SU-DHL-6 (cell line): ENCODE measurements around the gene ZDHHC24.

Source experiments
- H2AFZ ChIP-seq: fragments of 200-600 bp; sonication (generic); 2 replicates; pipeline ENCODE4 v1.6.1; 2014; ENCODE audit warnings: low read depth, mild to moderate bottlenecking, moderate library complexity, mixed read lengths, antibody characterized with exemption, low read length; ENCODE audit not compliant: severe bottlenecking
- H3F3A ChIP-seq: fragments of 200-600 bp; shearing (Covaris generic); 2 replicates; pipeline ENCODE4 v1.6.0; 2016; ENCODE audit warnings: antibody characterized with exemption, mild to moderate bottlenecking; ENCODE audit not compliant: insufficient read depth
- H3K27ac ChIP-seq: fragments of 200-600 bp; sonication (generic); 2 replicates; pipeline ENCODE4 v1.5.1; 2016; ENCODE audit warnings: low read depth, mild to moderate bottlenecking, low read length, moderate library complexity, mixed read lengths
- H3K27me3 ChIP-seq: fragments of 200-600 bp; sonication (generic), shearing (Covaris generic); 2 replicates; pipeline ENCODE4 v1.6.0; 2014; ENCODE audit warnings: mild to moderate bottlenecking, low read length
- H3K36me3 ChIP-seq: fragments of 200-600 bp; sonication (generic); 2 replicates; pipeline ENCODE4 v1.6.1; 2014; ENCODE audit warnings: mild to moderate bottlenecking, low read length, mixed read lengths
- H3K4me2 ChIP-seq: fragments of 300-600, 200-600 bp; shearing (Covaris generic), sonication (generic); 2 replicates; pipeline ENCODE4 v1.6.0; 2014; ENCODE audit warnings: low read length, low read depth, mild to moderate bottlenecking; ENCODE audit not compliant: poor library complexity, severe bottlenecking
- H3K4me3 ChIP-seq: fragments of 200-600 bp; sonication (generic); 2 replicates; pipeline ENCODE4 v1.5.1; 2014; ENCODE audit warnings: antibody characterized with exemption, low read length, mild to moderate bottlenecking, mixed read lengths; ENCODE audit not compliant: insufficient read depth, poor library complexity, severe bottlenecking
- H3K79me2 ChIP-seq: fragments of 200-600 bp; sonication (generic); 2 replicates; pipeline ENCODE4 v1.6.1; 2014; ENCODE audit warnings: mild to moderate bottlenecking, low read length, moderate library complexity; ENCODE audit not compliant: insufficient read depth
- H3K9ac ChIP-seq: fragments of 200-600 bp; sonication (generic); 2 replicates; pipeline ENCODE4 v1.7.0; 2014; ENCODE audit warnings: mild to moderate bottlenecking, low read length
- H3K9me2 ChIP-seq: fragments of 200-600 bp; sonication (generic); replicated peaks from 2 replicates; pipeline ENCODE4 v1.6.1; 2014; ENCODE audit warnings: low read length; ENCODE audit not compliant: insufficient read depth
- H3K9me3 ChIP-seq: fragments of 200-600 bp; sonication (generic); 2 replicates; pipeline ENCODE4 v1.6.1; 2014; ENCODE audit warnings: low read length, mixed read lengths; ENCODE audit not compliant: insufficient read depth
- H4K20me1 ChIP-seq: fragments of 200-600 bp; sonication (generic); 2 replicates; pipeline ENCODE4 v1.6.1; 2014; ENCODE audit warnings: low read depth, mild to moderate bottlenecking, antibody characterized with exemption, low read length, moderate library complexity, mixed read lengths
- CTCF ChIP-seq: fragments of 200-600 bp; sonication (generic); IDR thresholded peaks from one replicate; pipeline ENCODE4 v1.5.1; 2017; ENCODE audit warnings: antibody characterized with exemption, mild to moderate bottlenecking, low read length, moderate library complexity; ENCODE audit not compliant: insufficient read depth, poor library complexity, severe bottlenecking
- EZH2phosphoT487 ChIP-seq: fragments of 200-600 bp; sonication (generic), shearing (Covaris generic); conservative IDR thresholded peaks from 2 replicates; pipeline ENCODE4 v1.6.1; 2018; ENCODE audit warnings: mild to moderate bottlenecking, antibody characterized with exemption, low read length, moderate library complexity, mixed read lengths

The ZDHHC24 gene

DNA sequence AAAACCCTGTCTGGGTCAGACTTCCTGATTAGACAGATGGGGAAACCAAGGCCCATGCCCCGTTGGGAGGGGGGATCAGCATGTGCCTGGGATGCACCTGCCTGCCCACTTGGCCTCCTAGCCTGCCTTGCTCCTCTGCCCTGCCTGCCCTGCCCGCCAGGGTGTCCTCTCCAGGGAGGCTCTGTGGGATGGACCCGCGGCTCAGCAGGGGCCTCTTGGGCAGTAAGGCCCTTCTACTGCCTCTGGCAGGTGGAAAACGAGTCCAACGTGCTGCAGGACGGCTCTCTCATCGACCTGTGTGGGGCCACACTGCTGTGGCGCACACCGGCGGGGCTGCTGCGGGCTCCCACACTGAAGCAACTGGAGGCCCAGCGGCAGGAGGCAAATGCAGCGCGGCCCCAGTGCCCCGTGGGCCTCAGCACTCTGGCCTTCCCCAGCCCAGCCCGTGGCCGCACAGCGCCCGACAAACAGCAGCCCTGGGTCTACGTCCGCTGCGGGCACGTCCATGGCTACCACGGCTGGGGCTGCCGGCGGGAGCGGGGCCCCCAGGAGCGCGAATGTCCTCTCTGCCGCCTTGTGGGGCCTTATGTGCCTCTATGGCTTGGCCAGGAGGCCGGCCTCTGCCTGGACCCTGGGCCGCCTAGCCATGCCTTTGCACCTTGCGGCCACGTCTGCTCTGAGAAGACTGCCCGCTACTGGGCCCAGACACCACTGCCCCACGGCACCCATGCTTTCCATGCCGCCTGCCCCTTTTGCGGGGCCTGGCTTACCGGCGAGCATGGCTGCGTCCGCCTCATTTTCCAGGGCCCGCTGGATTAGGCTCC, 70.3 kb downstream of the ZDHHC24 start:
- Histone ChIP-seq H3K27ac (no peak overlapping the region), H3K9me3 (no peaks in the 10 kb centered on the region), H3K9ac (no peak overlapping the region), H4K20me1 (no peaks in the 10 kb centered on the region), H3K4me3 (no peak overlapping the region), H3K4me2 (no peak overlapping the region), H2AFZ (no peak overlapping the region), H3F3A (no peaks in the 10 kb centered on the region), H3K36me3 (no peaks in the 10 kb centered on the region), H3K79me2 (0 out of 2 replicates have a peak, but pooled peaks cover 4% of the 10 kb centered on the region), H3K9me2 (no peaks in the 10 kb centered on the region), H3K27me3 (no peaks in the 10 kb centered on the region)
- no peak for TF ChIP-seq EZH2phosphoT487
- no peak for TF ChIP-seq CTCF

DNA sequence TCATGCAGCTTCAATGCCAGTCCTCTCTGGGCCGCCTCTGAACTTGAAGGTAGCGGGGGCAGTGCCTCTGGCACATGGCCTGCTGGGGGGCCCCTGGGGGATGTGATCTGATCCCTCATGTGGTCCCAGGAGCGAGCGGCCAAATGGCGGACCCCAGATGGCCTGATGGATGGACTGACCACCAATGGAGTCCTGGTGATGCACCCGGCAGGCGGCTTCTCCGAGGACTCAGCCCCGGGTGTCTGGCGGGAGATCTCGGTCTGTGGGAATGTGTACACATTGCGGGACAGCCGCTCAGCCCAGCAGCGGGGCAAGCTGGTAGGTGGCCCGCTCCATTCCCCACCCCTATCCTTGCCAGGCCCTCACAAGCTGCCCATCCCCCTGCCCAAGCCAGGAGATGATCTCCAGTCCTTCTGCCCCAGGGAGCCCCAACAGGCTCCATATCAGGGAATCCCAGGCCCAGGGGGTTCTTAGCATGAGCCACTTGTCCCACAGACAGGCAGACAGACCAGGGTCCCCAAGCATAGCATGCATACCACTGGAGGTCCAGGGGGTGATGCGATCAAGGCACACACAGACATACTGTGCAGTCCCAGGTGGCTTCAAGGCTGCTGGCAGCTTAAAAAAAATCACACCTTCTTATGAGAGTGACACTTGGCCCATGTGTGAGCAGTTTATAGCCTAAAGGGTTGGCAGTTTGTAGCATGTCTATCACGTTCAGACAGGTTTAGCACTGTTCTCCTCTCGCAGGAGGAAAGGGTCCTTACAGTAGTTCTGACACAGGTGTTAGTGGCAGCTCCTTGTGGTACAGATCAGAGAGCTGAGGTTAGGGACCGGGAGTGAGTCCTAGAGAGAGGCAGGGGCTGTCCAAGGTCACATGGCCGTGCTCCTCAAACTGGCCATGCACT, 72.0 kb downstream of the ZDHHC24 start:
- H3K9ac ChIP-seq = no peak overlapping the region
- H3K4me2 ChIP-seq = no peak overlapping the region
- no peaks in the 10 kb centered on the region for H4K20me1 ChIP-seq
- no peaks in the 10 kb centered on the region for H3K9me3 ChIP-seq
- no peak overlapping the region for H3K4me3 ChIP-seq
- no peak overlapping the region for H3K27ac ChIP-seq
- H3F3A ChIP-seq = no peaks in the 10 kb centered on the region
- no peak for TF ChIP-seq EZH2phosphoT487
- no peak for TF ChIP-seq CTCF
- H3K27me3 ChIP-seq = no peaks in the 10 kb centered on the region
- no peaks in the 10 kb centered on the region for H3K79me2 ChIP-seq
- no peak overlapping the region for H2AFZ ChIP-seq
- no peaks in the 10 kb centered on the region for H3K36me3 ChIP-seq
- H3K9me2 ChIP-seq = no peaks in the 10 kb centered on the region

DNA sequence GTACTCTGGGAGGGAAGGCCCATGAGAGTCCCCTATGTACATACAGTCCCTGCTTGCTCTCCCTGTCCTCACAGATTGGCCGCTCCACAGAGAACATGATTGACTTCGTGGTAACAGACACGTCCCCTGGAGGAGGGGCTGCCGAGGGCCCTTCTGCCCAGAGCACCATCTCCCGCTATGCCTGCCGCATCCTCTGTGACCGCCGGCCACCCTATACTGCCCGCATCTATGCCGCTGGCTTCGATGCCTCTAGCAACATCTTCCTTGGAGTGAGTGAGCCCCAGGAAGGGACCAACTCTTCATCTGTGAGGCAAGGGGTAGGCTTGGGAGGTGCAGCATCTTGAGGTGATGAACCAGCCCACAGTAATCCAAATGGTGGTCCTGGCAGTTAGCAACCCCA, 72.7 kb downstream of the ZDHHC24 start:
- Histone ChIP-seq H4K20me1 (no peaks in the 10 kb centered on the region), H3K27me3 (no peaks in the 10 kb centered on the region), H3K36me3 (no peaks in the 10 kb centered on the region), H3K9me3 (no peaks in the 10 kb centered on the region), H2AFZ (no peak overlapping the region), H3F3A (no peaks in the 10 kb centered on the region), H3K9ac (no peak overlapping the region), H3K4me2 (no peak overlapping the region), H3K4me3 (no peak overlapping the region), H3K27ac (no peak overlapping the region), H3K9me2 (no peaks in the 10 kb centered on the region), H3K79me2 (no peaks in the 10 kb centered on the region)
- TF ChIP-seq EZH2phosphoT487 (no peak), CTCF (no peak)
